ENCODE measurements around the gene LZTS3. TPM values are rescaled to one million over a fixed set of nuclear protein-coding genes. Genes with fewer than 3 reads are reported as not detected.
"Not testable (repeated sequence)": the region's sequence is repeated elsewhere in the genome, so short reads cannot be mapped to it uniquely, and the experiment has no call there.

Gene LZTS3
- total and polyA plus RNA-seq, 2 experiments from 2014 or later, result 35.3 to 36.4 TPM

GRCh38 chr20:3121271-3121911, 52.0 kb downstream of the LZTS3 start:
- H3K27me3 ChIP-seq, result no peaks in the 10 kb centered on the region
- no peaks in the 10 kb centered on the region for H3K9me3 ChIP-seq (ENCODE audit: low read depth)
- H3K27ac ChIP-seq, result no peak overlapping the region
- no peak for DNase-seq (ENCODE audit: low spot score)
- no peak overlapping the region for H2AFZ ChIP-seq
- no peak overlapping the region for H3K4me3 ChIP-seq
- no peaks in the 10 kb centered on the region for H3K36me3 ChIP-seq (replicated peaks; ENCODE audit: insufficient read depth, low read depth)
- H3K4me2 ChIP-seq, result no peak overlapping the region
- TF ChIP-seq EZH2 (IDR thresholded peaks at IDR 0.05; ENCODE audit: borderline replicate concordance), result no peak
- TF ChIP-seq EZH2phosphoT487 (IDR thresholded peaks at IDR 0.05; ENCODE audit: low read depth, severe bottlenecking, unreplicated experiment), result no peak
- no peak for TF ChIP-seq CTCF (IDR thresholded peaks at IDR 0.05; ENCODE audit: poor library complexity)
- WGBS (ENCODE audit: low lambda C conversion rate, missing lambda C conversion rate), result 94% methylated on average over 11 of the region's 11 CpGs
- no peaks in the 10 kb centered on the region for H3K4me1 ChIP-seq (ENCODE audit: insufficient read depth)
- H3K9me2 ChIP-seq (replicated peaks; ENCODE audit: insufficient read depth), result no peaks in the 10 kb centered on the region
- no peaks in the 10 kb centered on the region for H3K79me2 ChIP-seq
- H4K20me1 ChIP-seq (ENCODE audit: insufficient read depth, poor library complexity, severe bottlenecking), result no peaks in the 10 kb centered on the region

- no peak for DNase-seq (ENCODE audit: low spot score)
- H3K9me2 ChIP-seq (replicated peaks; ENCODE audit: insufficient read depth), result no peaks in the 10 kb centered on the region
- no peaks in the 10 kb centered on the region for H3K36me3 ChIP-seq (replicated peaks; ENCODE audit: insufficient read depth, low read depth)
- H3K27me3 ChIP-seq, result no peaks in the 10 kb centered on the region
- peaks cover 5% of the 10 kb centered on the region for H3K79me2 ChIP-seq
- H3K4me3 ChIP-seq, result no peak overlapping the region
- H3K4me2 ChIP-seq, result no peak overlapping the region
- H2AFZ ChIP-seq, result no peak overlapping the region
- no peaks in the 10 kb centered on the region for H3K4me1 ChIP-seq (ENCODE audit: insufficient read depth)
- H4K20me1 ChIP-seq (ENCODE audit: insufficient read depth, poor library complexity, severe bottlenecking), result no peaks in the 10 kb centered on the region
- TF ChIP-seq EZH2 (IDR thresholded peaks at IDR 0.05; ENCODE audit: borderline replicate concordance), result no peak
- TF ChIP-seq EZH2phosphoT487 (IDR thresholded peaks at IDR 0.05; ENCODE audit: low read depth, severe bottlenecking, unreplicated experiment), result no peak
- TF ChIP-seq CTCF (IDR thresholded peaks at IDR 0.05; ENCODE audit: poor library complexity), result no peak
- no peak overlapping the region for H3K27ac ChIP-seq
- 89% methylated on average over 5 of the region's 5 CpGs for WGBS (ENCODE audit: low lambda C conversion rate, missing lambda C conversion rate)
- no peaks in the 10 kb centered on the region for H3K9me3 ChIP-seq (ENCODE audit: low read depth)
Observed at GRCh38 chr20:3119044-3119443, 54.3 kb downstream of the LZTS3 start.

- H3K27ac ChIP-seq; H3K36me3 ChIP-seq (replicated peaks; ENCODE audit: insufficient read depth, low read depth); H4K20me1 ChIP-seq (ENCODE audit: insufficient read depth, poor library complexity, severe bottlenecking); H3K79me2 ChIP-seq; H3K27me3 ChIP-seq; H3K4me2 ChIP-seq; H3K9me3 ChIP-seq (ENCODE audit: low read depth); H3K4me3 ChIP-seq; H2AFZ ChIP-seq; H3K4me1 ChIP-seq (ENCODE audit: insufficient read depth); H3K9me2 ChIP-seq (replicated peaks; ENCODE audit: insufficient read depth): not testable (repeated sequence)
- peak; percentile 60 for DNase-seq (ENCODE audit: low spot score)
- peak; percentile 60 for TF ChIP-seq CTCF (IDR thresholded peaks at IDR 0.05; ENCODE audit: poor library complexity)
- 62% methylated on average over 14 of the region's 14 CpGs for WGBS (ENCODE audit: low lambda C conversion rate, missing lambda C conversion rate)
Observed at GRCh38 chr20:3117839-3118379, 55.4 kb downstream of the LZTS3 start.
